A172 (cell line): ENCODE data around the gene TMEM207. TPM values are rescaled to one million over a fixed set of nuclear protein-coding genes. Genes with fewer than 3 reads are reported as not detected.

ENCODE experiments used
- DNase-seq: peaks from one replicate; pipeline ENCODE4 v3.0.0-alpha.2; 2015; ENCODE audit warnings: low spot score
- total RNA-seq: library from RNA; depleted of rRNA; stranded (reverse); fragments of >200 nt; shearing (Covaris generic); gene quantifications from 2 replicates; pipeline ENCODE4 v1.2.3, GENCODE V29; 2014

Gene TMEM207
- total RNA-seq, 1 experiment from 2014 or later = 0.21 TPM

DNA sequence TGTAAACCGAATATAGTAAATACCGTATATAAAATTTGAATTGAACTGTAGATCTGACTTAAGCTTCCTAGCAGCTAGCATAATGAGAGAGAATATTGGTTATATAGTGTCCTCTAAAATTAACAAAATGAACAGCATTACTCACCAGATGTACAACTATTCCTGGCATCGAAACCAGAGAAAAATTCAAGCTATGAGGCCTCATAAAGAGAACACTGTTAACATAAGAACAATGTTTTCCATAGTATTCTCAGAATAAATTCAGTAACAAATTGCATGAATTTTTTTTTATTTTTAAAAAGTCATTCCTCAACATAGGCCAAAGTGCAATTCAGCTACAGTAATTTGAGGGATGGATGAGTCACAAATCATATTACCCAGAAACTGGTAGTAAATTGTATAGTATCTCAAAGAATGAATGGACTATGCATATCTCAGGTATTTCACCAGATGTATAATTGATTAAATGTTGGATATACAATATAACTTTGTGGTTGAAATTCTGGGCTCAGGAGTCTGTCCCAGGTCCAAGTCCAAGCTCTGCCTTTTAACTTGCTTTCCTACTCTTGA lies 5.0 kb downstream of the TMEM207 start:
- DNase-seq = no peak

DNA sequence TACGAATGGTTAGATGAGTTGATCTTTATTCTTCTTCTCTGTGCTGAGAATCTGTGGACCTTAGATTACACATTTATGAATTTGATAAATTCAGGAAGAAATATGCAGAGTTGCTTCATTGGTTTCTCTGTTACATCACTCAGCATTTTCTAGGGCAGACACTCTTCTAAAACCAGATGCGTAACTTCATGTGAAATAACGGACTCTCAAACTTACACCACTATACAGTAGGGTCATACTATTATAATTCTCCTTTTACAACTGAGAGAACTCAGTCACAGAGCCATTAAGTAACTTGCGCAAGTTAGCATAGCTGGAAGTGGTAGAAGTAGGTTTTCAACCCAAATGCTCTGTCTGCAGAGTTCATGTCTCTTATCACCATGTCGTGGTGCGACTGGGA lies 5.7 kb downstream of the TMEM207 start:
- DNase-seq = no peak

DNA sequence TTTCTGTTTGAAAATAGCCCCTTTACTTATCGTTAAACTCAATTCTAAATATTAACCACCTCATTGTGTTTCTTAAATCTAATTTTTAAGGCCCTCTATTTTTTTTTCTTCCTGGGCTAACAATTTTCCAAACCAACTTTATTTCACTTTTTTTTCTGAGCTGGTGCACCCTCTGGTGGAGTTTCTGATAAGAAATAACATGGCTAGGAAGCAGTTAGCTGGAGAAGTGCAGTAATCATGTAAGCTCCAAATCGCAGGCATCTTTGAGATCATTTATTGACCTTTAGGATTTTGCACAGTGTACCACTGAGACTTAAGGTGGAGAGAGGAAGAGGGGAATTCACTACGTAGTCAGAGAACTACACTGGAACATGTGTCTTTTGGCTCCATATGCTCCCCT lies 6.4 kb downstream of the TMEM207 start:
- DNase-seq = peak; percentile 13

DNA sequence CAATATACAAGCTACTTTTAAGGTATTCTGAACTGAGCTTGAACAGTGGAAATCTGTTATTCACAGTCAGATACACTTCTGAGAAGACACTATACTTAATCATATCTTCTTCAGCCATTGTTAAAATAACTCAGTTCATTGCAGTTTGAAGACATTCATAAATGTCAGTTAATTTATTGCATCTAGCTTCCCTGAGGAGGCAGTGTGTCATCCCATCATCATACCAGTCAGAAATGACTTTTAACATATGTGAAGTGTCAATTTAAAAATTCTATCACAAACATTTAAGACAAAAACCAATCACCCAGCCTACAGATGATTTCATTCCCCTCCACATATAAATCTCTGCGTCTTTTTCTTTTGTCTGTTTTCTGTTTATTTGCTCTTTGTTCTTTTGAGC lies 7.5 kb downstream of the TMEM207 start:
- no peak for DNase-seq

DNA sequence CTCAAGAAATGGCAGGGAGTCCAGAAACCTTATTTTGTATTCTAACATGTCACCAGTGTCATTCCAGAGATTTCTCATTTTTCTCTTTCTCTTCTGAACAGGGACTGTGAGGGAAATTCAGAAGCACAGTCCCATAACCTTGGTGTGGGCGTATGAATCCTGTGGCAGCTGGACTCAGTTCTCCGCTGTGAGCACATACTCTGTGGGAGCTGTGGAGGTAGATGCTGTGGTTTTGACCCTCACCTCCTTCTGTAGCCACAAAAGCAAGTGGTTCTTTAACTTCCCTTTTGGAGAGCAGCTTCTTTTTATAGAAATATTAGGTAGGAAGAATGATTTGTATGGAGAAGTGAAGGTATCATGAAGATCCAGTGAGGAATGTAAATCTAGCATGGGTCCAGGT lies 13.4 kb downstream of the TMEM207 start:
- no peak for DNase-seq

DNA sequence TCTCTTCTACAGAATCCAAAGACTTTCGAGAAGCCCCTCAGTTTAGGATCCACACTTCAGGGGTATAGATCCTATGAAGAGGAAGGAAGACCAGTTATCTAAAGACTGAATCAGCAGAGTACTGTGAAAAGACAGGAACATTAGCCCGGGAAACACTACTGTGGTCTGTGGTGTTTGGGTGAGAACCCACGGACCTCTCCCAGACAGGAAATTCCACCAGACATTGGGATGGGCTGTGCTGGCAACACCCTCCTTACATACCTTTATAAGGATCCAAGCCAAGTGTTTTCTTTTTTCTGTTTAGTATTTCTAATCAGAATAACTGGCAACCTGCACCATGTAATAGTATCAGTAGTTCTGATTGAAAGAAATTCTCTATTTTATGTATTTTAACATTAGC lies 14.1 kb downstream of the TMEM207 start:
- peak; percentile 29 for DNase-seq

DNA sequence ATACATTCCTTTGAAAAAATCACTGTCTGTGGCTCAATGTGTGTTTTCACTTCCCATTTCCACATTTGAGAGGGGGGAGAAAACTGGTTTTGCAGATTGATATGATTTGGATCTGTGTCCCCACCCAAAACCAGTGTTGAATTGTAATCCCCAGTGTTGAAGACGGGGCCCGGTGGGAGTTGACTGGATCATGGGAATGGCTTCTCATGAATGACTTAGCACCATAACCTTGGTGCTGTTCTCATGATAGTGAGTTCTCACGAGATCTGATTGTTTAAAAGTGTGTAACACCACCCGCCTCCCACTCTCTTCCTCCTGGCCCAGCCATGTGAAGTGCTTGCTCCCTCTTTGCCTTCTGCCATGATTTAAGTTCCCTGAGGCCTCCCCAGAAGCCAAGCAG lies 16.1 kb downstream of the TMEM207 start:
- DNase-seq = no peak

DNA sequence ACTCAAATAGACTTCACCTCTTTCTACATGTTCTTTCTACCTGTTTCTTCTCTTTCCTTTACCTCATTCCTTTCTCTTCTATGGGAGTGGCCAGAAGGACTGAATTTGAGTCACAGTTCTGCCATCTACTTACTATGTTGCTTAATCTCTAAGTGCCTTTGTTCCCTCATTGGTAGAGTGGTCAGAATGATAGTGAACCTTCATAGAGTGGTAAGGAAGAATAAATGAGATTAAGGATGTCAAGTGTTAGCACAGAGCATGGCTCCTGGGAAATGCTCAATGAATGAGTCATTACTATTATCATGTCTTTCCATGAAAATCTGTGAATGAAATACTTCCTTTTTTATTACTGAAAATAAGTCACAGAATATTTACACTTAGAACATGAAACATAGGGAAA lies 17.5 kb downstream of the TMEM207 start:
- peak; percentile 37 for DNase-seq

DNA sequence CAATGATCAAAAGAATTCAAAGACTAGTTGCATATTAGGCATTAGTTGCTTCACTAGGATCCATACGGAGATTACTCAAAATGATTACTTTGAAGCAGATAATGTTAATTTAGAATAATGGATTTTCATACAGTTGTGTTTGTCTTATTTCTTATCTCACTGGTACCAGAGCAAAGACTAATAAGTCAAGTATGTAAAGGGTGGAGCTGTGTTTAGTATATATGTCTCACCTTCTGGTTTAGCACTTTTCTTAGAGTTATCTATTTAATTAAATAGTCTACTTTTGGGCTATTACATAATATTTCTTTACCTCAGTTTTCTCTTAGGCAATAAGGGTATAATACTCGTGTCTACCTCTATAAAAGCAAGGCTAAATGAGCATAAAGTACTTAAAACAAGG lies 18.8 kb downstream of the TMEM207 start:
- no peak for DNase-seq

DNA sequence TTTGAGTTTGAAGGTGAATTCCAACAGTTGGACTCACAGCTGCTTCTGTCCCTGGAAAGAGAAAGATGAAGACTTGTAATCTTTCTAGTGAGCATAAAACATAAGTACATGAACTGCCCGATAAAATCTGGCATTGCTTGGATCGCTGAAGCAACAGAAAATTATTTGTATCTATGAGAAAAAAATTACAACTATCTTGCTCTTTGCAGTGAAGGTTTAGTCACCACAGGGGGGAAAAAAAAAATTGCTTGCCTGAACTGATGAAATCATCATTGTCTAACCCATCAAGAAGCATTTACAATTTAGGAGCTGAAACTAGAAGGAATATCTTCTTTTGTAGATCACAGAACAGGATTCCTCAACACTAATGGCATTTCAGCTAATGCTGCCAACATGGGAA lies 20.0 kb downstream of the TMEM207 start:
- DNase-seq = no peak

DNA sequence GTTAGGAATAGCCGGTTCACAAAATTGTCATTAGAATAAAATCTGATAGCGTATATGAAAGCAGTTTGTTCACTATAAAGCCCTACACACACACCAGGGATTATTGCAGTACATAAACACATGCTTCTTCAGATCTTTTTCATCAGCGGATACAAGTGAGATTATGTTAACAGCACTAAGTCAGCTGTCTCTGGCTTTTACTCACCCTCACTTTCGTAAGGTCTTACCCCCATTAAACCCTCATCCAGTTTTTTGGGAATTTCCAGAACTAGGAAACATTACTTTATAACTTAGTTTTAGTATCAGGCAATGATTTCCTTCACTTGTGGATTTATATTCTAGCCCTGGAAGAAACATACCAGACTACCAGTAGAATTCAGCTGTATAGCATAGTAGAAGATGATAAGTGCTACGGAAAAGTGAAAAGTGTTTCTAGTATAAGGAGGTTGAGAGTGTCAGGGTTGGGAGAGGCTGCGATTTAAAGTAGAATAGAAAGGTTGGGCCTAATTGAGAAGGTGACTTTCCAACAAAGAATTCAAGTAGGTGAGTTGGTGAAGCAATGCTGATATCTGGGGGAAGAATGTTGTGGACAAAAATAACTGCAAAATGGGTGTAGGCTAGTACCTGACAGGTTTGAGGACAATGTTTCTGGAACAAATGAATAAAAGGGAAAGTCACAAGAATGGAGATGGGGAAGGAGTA lies 22.7 kb downstream of the TMEM207 start:
- no peak for DNase-seq

DNA sequence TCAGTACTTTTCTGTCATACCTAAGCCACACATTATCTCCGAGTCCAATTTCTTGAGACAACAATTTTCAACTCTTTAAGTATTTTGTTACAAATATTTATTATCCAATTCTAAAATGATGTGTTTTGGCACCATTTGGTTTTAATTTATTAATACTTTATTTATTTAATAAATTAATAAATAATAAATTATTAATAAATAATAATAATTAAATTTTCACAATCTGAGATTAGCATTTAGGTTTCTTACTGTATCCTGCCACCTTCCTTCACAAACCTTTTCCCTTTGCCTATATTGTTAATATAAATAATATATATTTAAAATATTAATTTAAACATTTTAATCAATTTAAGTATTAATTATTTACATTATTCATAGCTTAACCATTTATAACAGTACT lies 23.9 kb downstream of the TMEM207 start:
- no peak for DNase-seq

DNA sequence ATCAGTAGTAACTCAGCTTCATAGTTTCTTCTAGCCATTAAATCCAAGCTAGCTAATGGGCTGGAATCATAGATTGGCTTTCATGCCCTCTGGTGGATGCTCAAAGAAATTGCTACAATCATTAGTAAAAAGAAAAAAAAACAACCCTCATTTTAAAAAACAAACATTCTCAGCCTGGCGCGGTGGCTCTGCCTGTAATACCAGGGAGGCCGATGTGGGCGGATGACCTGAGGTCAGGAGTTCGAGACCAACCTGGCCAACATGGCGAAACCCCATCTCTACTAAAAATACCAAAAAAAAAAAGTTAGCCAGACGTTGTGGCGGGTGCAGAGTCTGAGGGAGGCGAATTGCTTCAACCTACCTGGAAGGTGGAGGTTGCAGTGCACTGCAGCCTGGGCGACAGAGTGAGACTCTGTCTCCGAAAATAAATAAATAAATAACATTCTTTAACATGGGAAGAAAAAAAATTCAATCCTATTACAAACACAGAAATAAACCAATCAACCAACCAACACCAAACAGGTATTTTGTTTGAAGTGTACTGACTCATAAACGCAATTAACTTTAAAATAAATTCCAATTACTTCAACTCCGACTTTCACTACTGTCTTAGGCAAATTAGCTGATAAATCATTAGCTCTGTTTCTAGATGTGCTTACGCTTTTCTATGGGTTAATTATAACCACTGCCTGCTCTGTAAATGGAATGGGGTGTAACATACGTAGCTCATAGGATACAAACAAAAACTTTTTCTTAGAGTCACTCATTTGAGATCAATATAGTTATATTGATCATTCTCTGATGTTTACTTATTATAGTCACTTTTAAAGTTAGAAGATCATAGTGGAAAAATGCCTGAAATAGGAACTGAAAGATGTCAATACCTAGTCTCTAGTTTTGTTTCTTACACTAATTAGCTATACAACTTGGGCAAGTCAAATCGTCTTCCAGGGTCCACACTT lies 24.9 kb downstream of the TMEM207 start:
- DNase-seq = peak; percentile 87

DNA sequence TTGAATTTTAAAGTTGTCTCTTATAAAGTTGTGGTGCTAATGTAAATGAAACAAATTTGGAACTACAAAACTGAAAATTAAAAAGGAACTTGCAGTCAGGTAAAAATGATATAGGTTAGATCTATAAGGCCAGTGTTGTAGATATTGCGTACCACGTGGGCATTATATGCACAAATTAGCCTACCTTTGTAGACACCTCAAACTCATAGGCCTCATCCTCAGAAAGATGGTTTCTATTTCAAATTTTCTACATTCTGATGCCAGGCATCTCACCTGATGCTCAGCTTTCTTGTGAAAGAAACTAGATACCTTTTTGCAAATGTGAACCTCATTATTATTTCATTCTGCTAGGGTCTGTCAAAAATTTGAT lies 25.6 kb downstream of the TMEM207 start:
- no peak for DNase-seq

DNA sequence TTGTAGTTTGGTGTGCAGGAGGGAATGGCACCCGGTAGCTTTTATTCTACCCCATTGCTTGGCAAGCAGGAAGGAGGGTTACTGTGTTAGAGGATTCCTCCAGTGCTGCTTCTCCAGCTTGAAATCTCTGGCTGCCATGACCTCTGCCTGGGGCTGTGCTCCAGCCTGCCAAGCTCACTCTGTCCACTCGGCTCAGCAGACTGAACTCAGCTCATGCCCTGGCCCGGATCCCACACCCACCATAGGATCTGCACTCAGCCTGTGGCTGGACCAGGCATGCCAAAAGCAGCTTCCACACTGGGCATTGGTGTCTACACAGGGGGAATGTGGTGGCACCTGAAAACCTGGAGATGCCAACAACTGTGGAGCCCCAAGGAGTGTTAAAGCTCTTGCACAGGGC lies 35.4 kb downstream of the TMEM207 start:
- DNase-seq = no peak

DNA sequence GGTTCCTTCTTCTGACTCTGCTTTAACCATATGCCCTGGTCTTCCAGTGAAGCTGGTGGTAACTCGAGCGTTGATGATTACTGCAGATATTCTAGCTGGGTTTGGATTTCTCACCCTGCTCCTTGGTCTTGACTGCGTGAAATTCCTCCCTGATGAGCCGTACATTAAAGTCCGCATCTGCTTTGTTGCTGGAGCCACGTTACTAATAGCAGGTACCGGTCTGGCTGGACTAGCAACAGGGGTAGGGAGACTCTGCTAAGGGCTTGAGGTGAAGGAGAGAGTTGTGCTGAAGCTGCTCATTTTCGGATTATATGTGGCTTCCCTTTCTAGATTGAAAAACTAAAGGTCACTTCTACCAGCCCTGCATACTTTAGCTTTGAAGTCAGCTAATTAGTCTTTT lies 45.0 kb downstream of the TMEM207 start:
- DNase-seq = no peak

DNA sequence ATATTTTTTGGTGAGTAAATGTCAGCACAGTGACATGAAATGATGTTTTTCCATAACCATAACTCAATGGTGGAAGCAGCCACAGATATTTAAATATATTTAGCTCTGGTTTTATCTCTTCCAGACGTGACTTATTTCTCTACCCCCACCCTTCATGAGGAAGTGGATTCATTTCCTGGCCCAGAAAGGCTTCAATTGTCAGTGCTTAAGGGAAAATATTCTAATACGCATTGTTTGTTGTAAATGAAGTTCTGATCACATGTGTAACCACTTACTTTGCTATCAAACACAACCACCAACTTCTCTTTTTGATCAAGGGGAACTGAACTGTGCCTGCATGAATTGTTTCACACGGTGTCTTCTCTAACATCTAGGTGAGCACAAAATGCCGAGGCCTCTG lies 47.7 kb downstream of the TMEM207 start:
- DNase-seq = no peak

DNA sequence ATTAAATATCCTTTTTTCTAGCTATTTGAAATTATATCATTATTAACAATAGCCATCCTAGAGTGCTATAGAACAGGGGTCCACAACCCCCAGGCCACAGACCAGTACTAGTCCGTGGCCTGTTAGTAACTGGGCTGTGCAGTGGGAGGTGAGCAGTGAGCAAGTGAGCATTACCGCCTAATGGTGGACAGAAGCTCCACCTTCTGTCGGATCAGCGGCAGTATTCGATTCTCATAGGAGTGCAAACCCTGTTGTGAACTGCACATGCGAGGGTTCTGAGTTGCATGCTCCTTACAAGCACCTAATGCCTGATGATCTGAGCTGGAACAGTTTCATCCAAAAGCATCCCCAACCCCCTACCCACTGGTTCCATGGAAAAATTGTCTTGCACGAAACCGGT lies 50.0 kb downstream of the TMEM207 start:
- DNase-seq = no peak

DNA sequence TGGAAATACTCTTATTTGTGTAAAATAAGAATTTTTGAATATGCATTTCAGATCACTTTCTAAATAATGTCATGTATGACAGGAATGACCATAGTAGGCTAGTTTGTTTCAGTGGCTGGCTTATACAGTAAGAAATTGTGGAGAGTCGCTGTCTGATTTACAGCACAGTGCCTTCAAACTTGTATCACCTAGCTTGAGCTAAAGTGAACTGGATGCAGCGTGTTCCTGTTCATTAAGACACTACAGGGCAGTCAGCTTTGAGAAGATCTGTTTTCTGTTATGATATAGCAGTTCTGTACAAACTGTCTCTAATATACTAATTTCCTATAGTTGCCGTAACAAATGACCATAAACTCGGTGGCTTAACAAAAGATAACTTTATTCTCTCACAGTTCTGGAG lies 51.8 kb downstream of the TMEM207 start:
- no peak for DNase-seq

DNA sequence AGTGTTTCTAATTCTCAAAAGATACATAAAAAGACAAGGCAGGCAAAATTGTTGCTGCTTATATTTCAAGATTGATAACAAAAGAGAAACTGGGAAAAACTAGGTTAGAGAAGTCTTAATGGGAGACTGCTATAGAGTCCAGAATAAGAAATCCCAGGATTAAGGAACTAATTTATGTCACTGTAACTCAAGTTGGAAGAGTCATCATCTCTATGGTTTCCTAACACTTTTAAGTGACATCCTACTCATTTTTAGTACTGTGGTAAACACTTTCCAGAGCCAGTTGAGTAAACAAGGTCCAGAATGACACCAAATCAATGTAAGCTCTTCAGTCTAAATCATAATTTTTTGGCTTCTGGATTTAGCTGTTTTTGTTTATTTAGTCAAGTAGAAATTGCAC lies 53.7 kb downstream of the TMEM207 start:
- no peak for DNase-seq

DNA sequence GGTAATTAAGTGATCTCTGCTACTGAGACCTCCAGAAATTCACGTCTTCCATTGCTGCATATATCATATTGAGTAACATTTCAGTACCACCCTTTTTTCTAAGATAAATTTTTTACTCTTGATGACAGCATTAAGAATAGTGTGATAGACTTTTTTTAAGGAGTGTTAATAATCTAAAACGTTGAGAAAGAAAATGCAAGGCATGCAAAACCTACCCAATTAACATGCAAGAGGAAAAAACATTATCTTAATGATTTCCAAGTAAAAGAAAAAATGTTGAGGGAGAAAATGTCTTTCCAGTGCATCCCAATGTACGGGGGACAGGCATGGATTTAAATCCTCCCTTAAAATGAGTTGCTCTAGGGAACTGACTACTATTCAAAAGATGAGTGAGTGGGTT lies 61.0 kb downstream of the TMEM207 start:
- DNase-seq = no peak

DNA sequence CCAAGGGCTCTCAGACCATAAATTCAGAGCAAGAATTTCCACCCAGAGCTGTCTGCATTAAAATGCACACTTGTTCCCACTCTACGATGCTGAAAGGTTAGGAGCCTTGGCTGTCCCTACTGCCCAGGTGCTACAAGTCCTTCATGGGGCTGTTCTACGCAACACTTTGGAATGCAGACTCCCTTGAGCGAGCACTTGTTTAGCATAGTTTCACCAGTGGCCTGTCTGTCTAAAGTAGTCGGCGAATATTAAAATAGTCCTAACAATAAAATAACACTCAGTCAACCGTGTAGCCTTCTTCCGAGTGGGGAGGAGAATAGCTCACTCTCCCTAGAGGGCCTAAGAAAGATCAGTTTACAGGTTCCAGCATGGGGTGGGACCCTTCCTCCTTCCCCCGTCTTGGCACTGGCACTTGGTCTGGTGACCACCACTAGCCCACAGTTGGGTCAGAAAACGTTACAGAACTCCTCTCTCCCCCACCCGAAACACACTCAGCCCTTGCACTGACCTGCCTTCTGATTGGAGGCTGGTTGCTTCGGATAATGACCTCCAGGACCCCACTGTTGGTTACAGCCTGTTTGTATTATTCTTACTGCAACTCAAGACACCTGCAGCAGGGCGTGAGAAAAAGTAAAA lies 62.0 kb downstream of the TMEM207 start, which contains the start of gene CLDN16:
Gene CLDN16 (plus strand): TSS at position 586 of the 636 bp plus-strand sequence. CDS start 167 bp downstream, outside the sequence.
- no peak for DNase-seq
